CD14-positive monocyte (primary cell): ENCODE results near the gene DQX1. TPM values are rescaled to one million over a fixed set of nuclear protein-coding genes. Genes with fewer than 3 reads are reported as not detected.

Experiments used
- DNase-seq, 3 donors: peaks; one replicate each; pipeline ENCODE4 v3.0.0-alpha.2; 2011 to 2022
- H2AFZ ChIP-seq: 2 replicates; pipeline ENCODE4 v1.6.0; 2012; ENCODE audit warnings: mild to moderate bottlenecking, low read depth, low read length, inconsistent platforms; ENCODE audit not compliant: insufficient read depth, poor library complexity, severe bottlenecking
- H3K27ac ChIP-seq, 2 donors: 1 replicate in 1 of 2; 2 replicates in 1 of 2; pipeline ENCODE4 v1.5.1; 2012 to 2013; ENCODE audit warnings: low read length in 2 of 2, control low read depth in 1 of 2, inconsistent platforms in 1 of 2, low read depth in 1 of 2, mild to moderate bottlenecking in 1 of 2
- H3K27me3 ChIP-seq, 2 donors: one replicate each; pipeline versions ENCODE4 v1.6.0 to v1.6.1; 2011 to 2013; ENCODE audit warnings: low read length in 2 of 2; ENCODE audit not compliant: control insufficient read depth in 2 of 2, insufficient read depth in 2 of 2
- H3K36me3 ChIP-seq, 2 donors: replicated peaks in 1 of 2; 1 replicate in 1 of 2; 2 replicates in 1 of 2; pipeline versions ENCODE4 v1.5.1 to v1.6.1; 2012 to 2013; ENCODE audit warnings: low read length in 2 of 2, control low read depth in 1 of 2, inconsistent platforms in 1 of 2, mild to moderate bottlenecking in 1 of 2; ENCODE audit not compliant: insufficient read depth in 2 of 2, control insufficient read depth in 1 of 2
- H3K4me1 ChIP-seq, 2 donors: 1 replicate in 1 of 2; 2 replicates in 1 of 2; pipeline versions ENCODE4 v1.5.1 to v1.6.1; 2012 to 2013; ENCODE audit warnings: low read length in 2 of 2, control low read depth in 1 of 2, inconsistent platforms in 1 of 2, mild to moderate bottlenecking in 1 of 2, moderate library complexity in 1 of 2; ENCODE audit not compliant: insufficient read depth in 2 of 2, control insufficient read depth in 1 of 2
- H3K4me2 ChIP-seq: replicated peaks from 2 replicates; pipeline ENCODE3; 2012; ENCODE audit warnings: low read length, moderate library complexity, mild to moderate bottlenecking; ENCODE audit not compliant: poor library complexity, severe bottlenecking; ENCODE audit errors: extremely low read depth
- H3K4me3 ChIP-seq, 3 experiments: fragments of 200-600 bp in 1 of 3; sonication (generic) in 1 of 3; replicated peaks in 1 of 3; 1 replicate in 2 of 3; 2 replicates in 1 of 3; pipeline ENCODE4 v1.5.1; 2011 to 2013; ENCODE audit warnings: low read length in 3 of 3, mild to moderate bottlenecking in 3 of 3, control low read depth in 2 of 3, low read depth in 2 of 3, inconsistent platforms in 1 of 3, moderate library complexity in 1 of 3
- H3K79me2 ChIP-seq: 2 replicates; pipeline ENCODE4 v1.6.0; 2012; ENCODE audit warnings: mild to moderate bottlenecking, control low read depth, inconsistent platforms, low read length, moderate library complexity; ENCODE audit not compliant: insufficient read depth
- H3K9ac ChIP-seq: 2 replicates; pipeline ENCODE4 v1.6.0; 2017; ENCODE audit warnings: low read length, mild to moderate bottlenecking; ENCODE audit not compliant: insufficient read depth, poor library complexity, severe bottlenecking
- H3K9me3 ChIP-seq, 2 donors: replicated peaks in 1 of 2; 1 replicate in 1 of 2; 2 replicates in 1 of 2; pipeline versions ENCODE4 v1.5.1 to v1.6.1; 2012 to 2013; ENCODE audit warnings: low read length in 2 of 2, control low read depth in 1 of 2; ENCODE audit not compliant: control insufficient read depth in 1 of 2, insufficient read depth in 1 of 2
- H4K20me1 ChIP-seq: 2 replicates; pipeline ENCODE4 v1.6.0; 2012; ENCODE audit warnings: mild to moderate bottlenecking, low read length, control low read depth, moderate library complexity; ENCODE audit not compliant: insufficient read depth
- H3K27ac Mint-ChIP-seq, 7 donors: one replicate each; pipeline ENCODE4 v1.8.0; 2020; ENCODE audit warnings: mild to moderate bottlenecking in 7 of 7, mixed read lengths in 7 of 7, moderate library complexity in 6 of 7, inconsistent platforms in 2 of 7
- H3K27me3 Mint-ChIP-seq, 3 donors: one replicate each; pipeline ENCODE4 v1.8.0; 2021 to 2022; ENCODE audit warnings: low read depth in 3 of 3, mild to moderate bottlenecking in 3 of 3, mixed read lengths in 3 of 3, moderate library complexity in 3 of 3, inconsistent platforms in 1 of 3
- H3K36me3 Mint-ChIP-seq, 2 donors: one replicate each; pipeline ENCODE4 v1.8.0; 2020; ENCODE audit warnings: mixed read lengths in 2 of 2, inconsistent platforms in 1 of 2, mild to moderate bottlenecking in 1 of 2
- H3K4me1 Mint-ChIP-seq: one replicate; pipeline ENCODE4 v1.8.0; 2020; ENCODE audit warnings: mild to moderate bottlenecking, mixed read lengths
- H3K4me3 Mint-ChIP-seq, 2 donors: one replicate each; pipeline ENCODE4 v1.8.0; 2020; ENCODE audit warnings: mild to moderate bottlenecking in 2 of 2, mixed read lengths in 2 of 2, moderate library complexity in 1 of 2
- H3K9me3 Mint-ChIP-seq, 7 donors: one replicate each; pipeline ENCODE4 v1.8.0; 2020 to 2022; ENCODE audit warnings: mixed read lengths in 7 of 7, mild to moderate bottlenecking in 6 of 7, moderate library complexity in 6 of 7, inconsistent platforms in 2 of 7
- WGBS: methylation state at CpG from one replicate; pipeline ENCODE4 v1.1.5; 2013; ENCODE audit warnings: missing lambda C conversion rate; ENCODE audit not compliant: insufficient coverage; 5-methylcytosine and 5-hydroxymethylcytosine counted together
- intact Hi-C, 2 donors: fragments of 100-400 bp; cut with micrococcal nuclease; formaldehyde crosslinking; loops; one replicate each; pipeline versions ENCODE4 v1.15.0 to v1.15.1; 2023
- polyA plus RNA-seq, 3 donors: library from polyadenylated mRNA; depleted of rRNA in 1 of 3; unstranded in 2 of 3; stranded (reverse) in 1 of 3; fragments of 300-500 nt in 2 of 3; fragments of >200 nt in 1 of 3; fragmentation: Illumina TruSeq in 2 of 3; gene quantifications; 1 replicate in 2 of 3; 2 replicates in 1 of 3; pipeline ENCODE4 v1.2.3, GENCODE V29; 2012 to 2021
- TF ChIP-seq, protein P1 (sequence below): fragments of 200-600 bp; IDR thresholded peaks from one replicate; pipeline ENCODE4 v1.8.0; 2022; ENCODE audit warnings: antibody characterized with exemption, mild to moderate bottlenecking

The DQX1 gene
- polyA plus RNA-seq, 3 donors: 0.36 TPM; not detected in 2

- H3K4me3 ChIP-seq: no peak overlapping the region
- H3K4me1 Mint-ChIP-seq: peaks cover 54% of the 10 kb centered on the region
- no peak overlapping the region for H3K4me2 ChIP-seq
- TF ChIP-seq, protein P1, sequence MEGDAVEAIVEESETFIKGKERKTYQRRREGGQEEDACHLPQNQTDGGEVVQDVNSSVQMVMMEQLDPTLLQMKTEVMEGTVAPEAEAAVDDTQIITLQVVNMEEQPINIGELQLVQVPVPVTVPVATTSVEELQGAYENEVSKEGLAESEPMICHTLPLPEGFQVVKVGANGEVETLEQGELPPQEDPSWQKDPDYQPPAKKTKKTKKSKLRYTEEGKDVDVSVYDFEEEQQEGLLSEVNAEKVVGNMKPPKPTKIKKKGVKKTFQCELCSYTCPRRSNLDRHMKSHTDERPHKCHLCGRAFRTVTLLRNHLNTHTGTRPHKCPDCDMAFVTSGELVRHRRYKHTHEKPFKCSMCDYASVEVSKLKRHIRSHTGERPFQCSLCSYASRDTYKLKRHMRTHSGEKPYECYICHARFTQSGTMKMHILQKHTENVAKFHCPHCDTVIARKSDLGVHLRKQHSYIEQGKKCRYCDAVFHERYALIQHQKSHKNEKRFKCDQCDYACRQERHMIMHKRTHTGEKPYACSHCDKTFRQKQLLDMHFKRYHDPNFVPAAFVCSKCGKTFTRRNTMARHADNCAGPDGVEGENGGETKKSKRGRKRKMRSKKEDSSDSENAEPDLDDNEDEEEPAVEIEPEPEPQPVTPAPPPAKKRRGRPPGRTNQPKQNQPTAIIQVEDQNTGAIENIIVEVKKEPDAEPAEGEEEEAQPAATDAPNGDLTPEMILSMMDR: no peak
- no peaks in the 10 kb centered on the region for H3K27me3 ChIP-seq
- H3K27me3 Mint-ChIP-seq: peaks cover 0 to 2% (median 2%) of the 10 kb centered on the region in 3 donors
- no peaks in the 10 kb centered on the region for H3K9me3 Mint-ChIP-seq
- 86% methylated on average over 3 of the region's 6 CpGs for WGBS
- H3K27ac Mint-ChIP-seq: peak overlapping the region in 2 of 7 donors; percentile 48 to 57
- peaks cover 15 to 20% of the 10 kb centered on the region in 2 donors for H3K36me3 Mint-ChIP-seq
- no peak overlapping the region for H2AFZ ChIP-seq
- no peaks in the 10 kb centered on the region for H3K9me3 ChIP-seq
- H3K4me1 ChIP-seq: peaks cover 32 to 41% of the 10 kb centered on the region in 2 donors
- peaks cover 24% of the 10 kb centered on the region for H3K79me2 ChIP-seq
- H4K20me1 ChIP-seq: peaks cover 23% of the 10 kb centered on the region
- peaks cover 20 to 28% of the 10 kb centered on the region in 2 donors for H3K36me3 ChIP-seq
- H3K9ac ChIP-seq: no peak overlapping the region
- H3K27ac ChIP-seq: no peak overlapping the region
- intact Hi-C loops: no loop called here
- no peak overlapping the region for H3K4me3 Mint-ChIP-seq
- DNase-seq: no peak
Observed at GRCh38 chr2:74560591-74560990, 34.6 kb upstream of the DQX1 start.

- Histone ChIP-seq H3K27me3 (no peaks in the 10 kb centered on the region), H4K20me1 (peaks cover 23% of the 10 kb centered on the region), H3K9me3 (no peaks in the 10 kb centered on the region), H3K9ac (no peak overlapping the region), H3K27ac (no peak overlapping the region), H2AFZ (no peak overlapping the region), H3K79me2 (peaks cover 31% of the 10 kb centered on the region), H3K36me3 (peaks cover 20 to 28% of the 10 kb centered on the region in 2 donors), H3K4me1 (peaks cover 32 to 46% of the 10 kb centered on the region in 2 donors), H3K4me2 (no peak overlapping the region), H3K4me3 (no peak overlapping the region)
- no peak for DNase-seq
- H3K27me3 Mint-ChIP-seq: peaks cover 0 to 2% (median 2%) of the 10 kb centered on the region in 3 donors
- H3K9me3 Mint-ChIP-seq: no peaks in the 10 kb centered on the region
- H3K36me3 Mint-ChIP-seq: peaks cover 15 to 20% of the 10 kb centered on the region in 2 donors
- H3K27ac Mint-ChIP-seq: no peak overlapping the region
- peaks cover 54% of the 10 kb centered on the region for H3K4me1 Mint-ChIP-seq
- intact Hi-C loops: no loop called here
- 79% methylated on average over 4 of the region's 5 CpGs for WGBS
- no peak overlapping the region for H3K4me3 Mint-ChIP-seq
- TF ChIP-seq, protein P1: no peak
Observed at GRCh38 chr2:74559912-74560311, 33.9 kb upstream of the DQX1 start.
